OCI-LY1 (cell line): Measurements from ENCODE around the gene PKD2L1.

ENCODE experiments used
- H2AFZ ChIP-seq: fragments of 200-600 bp; sonication (generic), shearing (Covaris generic); 2 replicates; pipeline ENCODE4 v1.6.0; 2014; ENCODE audit warnings: antibody characterized with exemption, mild to moderate bottlenecking, low read length
- H3F3A ChIP-seq: fragments of 200-600 bp; sonication (generic), shearing (Covaris generic); 2 replicates; pipeline ENCODE4 v1.6.0; 2014; ENCODE audit warnings: mild to moderate bottlenecking, antibody characterized with exemption, low read length, moderate library complexity; ENCODE audit not compliant: insufficient read depth
- H3K27ac ChIP-seq: fragments of 200-600 bp; sonication (generic); 2 replicates; pipeline ENCODE4 v1.5.1; 2014; ENCODE audit warnings: low read length, mixed run types, mild to moderate bottlenecking, low read depth; ENCODE audit not compliant: poor library complexity, severe bottlenecking
- H3K27me3 ChIP-seq: fragments of 200-600 bp; sonication (generic); 2 replicates; pipeline ENCODE4 v1.6.0; 2014; ENCODE audit warnings: antibody characterized with exemption, mild to moderate bottlenecking, low read length, moderate library complexity; ENCODE audit not compliant: insufficient read depth
- H3K36me3 ChIP-seq: fragments of 200-600 bp; sonication (generic); 2 replicates; pipeline ENCODE4 v1.6.1; 2014; ENCODE audit warnings: mild to moderate bottlenecking, antibody characterized with exemption, low read length, moderate library complexity, mixed read lengths; ENCODE audit not compliant: insufficient read depth
- H3K4me1 ChIP-seq: fragments of 200-600 bp; sonication (generic); 2 replicates; pipeline ENCODE4 v1.5.1; 2014; ENCODE audit warnings: mild to moderate bottlenecking, low read length, moderate library complexity; ENCODE audit not compliant: insufficient read depth, severe bottlenecking
- H3K4me2 ChIP-seq: fragments of 200-600 bp; sonication (generic), shearing (Covaris generic); 2 replicates; pipeline ENCODE4 v1.6.1; 2014; ENCODE audit warnings: low read length
- H3K4me3 ChIP-seq: fragments of 200-600 bp; sonication (generic); 2 replicates; pipeline ENCODE4 v1.5.1; 2014; ENCODE audit warnings: low read length, low read depth, mild to moderate bottlenecking, mixed read lengths; ENCODE audit not compliant: poor library complexity, severe bottlenecking
- H3K79me2 ChIP-seq: fragments of 200-600 bp; shearing (Covaris generic); 2 replicates; pipeline ENCODE4 v1.6.1; 2016; ENCODE audit warnings: mixed run types, low read length, mixed read lengths; ENCODE audit not compliant: insufficient read depth
- H3K9ac ChIP-seq: fragments of 200-600 bp; sonication (generic), shearing (Covaris generic); 2 replicates; pipeline ENCODE4 v1.6.1; 2014; ENCODE audit warnings: mild to moderate bottlenecking, low read length, mixed read lengths
- H3K9me2 ChIP-seq: fragments of 200-600 bp; sonication (generic), shearing (Covaris generic); 2 replicates; pipeline ENCODE4 v1.6.1; 2014; ENCODE audit warnings: low read depth, mild to moderate bottlenecking, low read length, mixed read lengths
- H3K9me3 ChIP-seq: fragments of 200-600 bp; shearing (Covaris generic); 2 replicates; pipeline ENCODE4 v1.6.1; 2014; ENCODE audit warnings: low read length, mixed read lengths
- H4K20me1 ChIP-seq: fragments of 200-600 bp; sonication (generic), shearing (Covaris generic); 2 replicates; pipeline ENCODE4 v1.6.0; 2016; ENCODE audit warnings: mild to moderate bottlenecking, low read length; ENCODE audit not compliant: insufficient read depth
- EZH2 ChIP-seq: fragments of 200-600 bp; sonication (generic), shearing (Covaris generic); IDR thresholded peaks from 2 replicates; pipeline ENCODE4 v1.8.0; 2017; ENCODE audit warnings: borderline replicate concordance, mixed run types, mild to moderate bottlenecking, antibody characterized with exemption, low read length, moderate library complexity, mixed read lengths
- TF ChIP-seq, protein P1 (sequence below): fragments of 200-600 bp; sonication (generic), shearing (Covaris generic); IDR thresholded peaks from 2 replicates; pipeline ENCODE4 v1.5.1; 2017; ENCODE audit warnings: mild to moderate bottlenecking, antibody characterized with exemption, low read length, moderate library complexity, mixed read lengths

Gene PKD2L1

DNA sequence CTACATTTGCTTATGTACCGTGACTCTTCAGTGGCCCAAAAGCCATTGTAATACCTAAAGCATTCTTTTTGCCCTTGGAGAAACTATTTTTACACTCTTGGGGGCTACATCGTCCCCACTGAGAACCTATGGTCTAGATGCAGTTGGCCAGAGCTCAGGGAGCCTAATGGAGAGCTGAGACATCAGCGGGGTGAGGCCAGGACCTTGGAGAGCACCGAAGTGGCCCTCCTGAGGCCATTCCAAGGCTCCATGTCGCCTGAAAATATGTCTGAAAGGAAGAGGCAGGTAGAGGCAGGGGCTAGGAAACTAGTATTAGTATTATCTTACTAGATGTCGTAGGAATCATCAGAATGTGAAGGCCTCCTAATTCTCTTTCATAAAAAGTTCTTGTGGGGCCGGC, 4.9 kb downstream of the PKD2L1 start:
- no peak overlapping the region for H2AFZ ChIP-seq
- H3K36me3 ChIP-seq: no peaks in the 10 kb centered on the region
- no peak overlapping the region for H3K4me3 ChIP-seq
- H3K9me2 ChIP-seq: no peaks in the 10 kb centered on the region
- H3K4me1 ChIP-seq: no peaks in the 10 kb centered on the region
- H3F3A ChIP-seq: no peaks in the 10 kb centered on the region
- H3K9me3 ChIP-seq: no peaks in the 10 kb centered on the region
- H3K4me2 ChIP-seq: no peak overlapping the region
- no peaks in the 10 kb centered on the region for H4K20me1 ChIP-seq
- TF ChIP-seq, protein P1, sequence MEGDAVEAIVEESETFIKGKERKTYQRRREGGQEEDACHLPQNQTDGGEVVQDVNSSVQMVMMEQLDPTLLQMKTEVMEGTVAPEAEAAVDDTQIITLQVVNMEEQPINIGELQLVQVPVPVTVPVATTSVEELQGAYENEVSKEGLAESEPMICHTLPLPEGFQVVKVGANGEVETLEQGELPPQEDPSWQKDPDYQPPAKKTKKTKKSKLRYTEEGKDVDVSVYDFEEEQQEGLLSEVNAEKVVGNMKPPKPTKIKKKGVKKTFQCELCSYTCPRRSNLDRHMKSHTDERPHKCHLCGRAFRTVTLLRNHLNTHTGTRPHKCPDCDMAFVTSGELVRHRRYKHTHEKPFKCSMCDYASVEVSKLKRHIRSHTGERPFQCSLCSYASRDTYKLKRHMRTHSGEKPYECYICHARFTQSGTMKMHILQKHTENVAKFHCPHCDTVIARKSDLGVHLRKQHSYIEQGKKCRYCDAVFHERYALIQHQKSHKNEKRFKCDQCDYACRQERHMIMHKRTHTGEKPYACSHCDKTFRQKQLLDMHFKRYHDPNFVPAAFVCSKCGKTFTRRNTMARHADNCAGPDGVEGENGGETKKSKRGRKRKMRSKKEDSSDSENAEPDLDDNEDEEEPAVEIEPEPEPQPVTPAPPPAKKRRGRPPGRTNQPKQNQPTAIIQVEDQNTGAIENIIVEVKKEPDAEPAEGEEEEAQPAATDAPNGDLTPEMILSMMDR: no peak
- TF ChIP-seq EZH2: no peak
- no peaks in the 10 kb centered on the region for H3K27me3 ChIP-seq
- H3K9ac ChIP-seq: no peak overlapping the region
- H3K79me2 ChIP-seq: no peaks in the 10 kb centered on the region
- H3K27ac ChIP-seq: no peak overlapping the region

DNA sequence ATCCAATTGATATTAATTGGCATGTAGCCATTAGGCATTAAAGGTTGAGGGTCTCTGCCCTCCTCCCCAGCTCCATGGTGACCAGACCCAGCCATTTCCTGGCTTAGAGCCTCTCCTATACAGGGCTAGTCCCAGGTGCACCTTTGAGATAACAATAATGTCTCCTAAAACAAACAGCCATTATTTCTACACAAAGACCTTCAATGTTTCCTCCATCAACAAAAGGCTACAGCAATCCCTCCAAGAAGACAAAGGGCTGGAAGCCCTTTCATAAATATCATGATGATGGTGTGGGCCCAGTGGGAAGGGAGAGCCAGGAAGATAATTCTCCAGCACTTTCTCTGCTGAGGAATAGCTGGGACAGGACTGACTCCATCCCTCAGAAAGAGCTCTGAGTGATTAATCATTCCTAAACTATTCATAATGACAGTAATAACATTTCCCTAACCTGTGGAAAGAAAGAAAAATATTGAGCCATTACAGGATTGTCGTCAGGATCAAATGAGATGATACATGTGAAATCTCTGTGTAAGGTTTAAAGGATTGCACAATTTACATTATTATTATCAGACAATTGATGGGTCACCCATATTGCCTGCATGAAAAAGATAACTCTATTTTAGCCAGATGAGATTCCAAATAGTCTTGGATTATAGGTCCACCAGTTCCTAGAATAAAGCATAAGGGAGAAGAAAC, 10.2 kb downstream of the PKD2L1 start:
- Histone ChIP-seq H3K4me2 (no peak overlapping the region), H3K9me2 (no peaks in the 10 kb centered on the region), H3F3A (no peaks in the 10 kb centered on the region), H3K79me2 (no peaks in the 10 kb centered on the region), H3K36me3 (no peaks in the 10 kb centered on the region), H2AFZ (no peak overlapping the region), H3K4me3 (no peak overlapping the region), H4K20me1 (no peaks in the 10 kb centered on the region), H3K4me1 (no peaks in the 10 kb centered on the region), H3K27ac (no peak overlapping the region), H3K9me3 (no peaks in the 10 kb centered on the region), H3K9ac (no peak overlapping the region), H3K27me3 (no peaks in the 10 kb centered on the region)
- TF ChIP-seq EZH2: no peak
- TF ChIP-seq, protein P1: no peak

DNA sequence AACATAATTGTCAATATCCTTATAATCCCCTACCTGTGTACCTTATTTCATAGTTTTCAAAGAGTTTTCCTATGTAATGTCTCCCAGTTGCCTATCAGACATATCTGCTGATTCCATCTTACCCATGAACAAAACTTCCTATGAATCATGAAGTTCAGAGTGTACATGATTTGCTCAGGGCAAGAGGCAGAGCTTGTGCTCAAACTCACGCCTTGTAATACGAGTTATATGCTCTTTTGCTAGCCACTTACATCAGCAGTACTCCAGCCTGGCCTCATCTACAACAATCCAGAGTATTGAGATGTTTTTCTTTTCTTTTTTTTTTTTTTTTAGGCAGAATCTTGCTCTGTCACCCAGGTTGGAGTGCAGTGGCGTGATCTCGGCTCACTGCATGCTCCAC, 11.8 kb downstream of the PKD2L1 start:
- Histone ChIP-seq H3K4me2 (no peak overlapping the region), H3K79me2 (no peaks in the 10 kb centered on the region), H3K27me3 (no peaks in the 10 kb centered on the region), H3K9me3 (no peaks in the 10 kb centered on the region), H3K4me3 (no peak overlapping the region), H3K27ac (no peak overlapping the region), H3K4me1 (no peaks in the 10 kb centered on the region), H3K36me3 (no peaks in the 10 kb centered on the region), H3K9ac (no peak overlapping the region), H3F3A (no peaks in the 10 kb centered on the region), H4K20me1 (no peaks in the 10 kb centered on the region), H3K9me2 (no peaks in the 10 kb centered on the region), H2AFZ (no peak overlapping the region)
- TF ChIP-seq, protein P1: no peak
- no peak for TF ChIP-seq EZH2
